PFSK-1 (cell line): ENCODE measurements around the gene TTLL6.

Experiments used
- FOXP2 ChIP-seq: optimal IDR thresholded peaks from 2 replicates; pipeline ENCODE3; 2011; ENCODE audit warnings: borderline replicate concordance, control low read depth, inconsistent platforms; ENCODE audit not compliant: insufficient read depth; ENCODE audit errors: extremely low read length, extremely low read depth
- POLR2AphosphoS5 ChIP-seq: IDR thresholded peaks from 2 replicates; pipeline ENCODE4 v1.6.1; 2012; ENCODE audit warnings: low read depth, mild to moderate bottlenecking, control low read depth, low read length, moderate library complexity
- REST ChIP-seq, 2 experiments: IDR thresholded peaks; 2 replicates each; pipeline versions ENCODE4 v1.6.1 to v1.8.0; 2011 to 2012; ENCODE audit warnings: low read depth in 2 of 2, low read length in 2 of 2, control low read depth in 1 of 2, inconsistent platforms in 1 of 2, mild to moderate bottlenecking in 1 of 2, moderate library complexity in 1 of 2; ENCODE audit not compliant: insufficient read depth in 1 of 2
- SIN3A ChIP-seq: IDR thresholded peaks from 2 replicates; pipeline ENCODE4 v1.6.1; 2012; ENCODE audit warnings: mild to moderate bottlenecking, low read length, moderate library complexity, borderline replicate concordance; ENCODE audit not compliant: insufficient read depth
- TAF1 ChIP-seq: IDR thresholded peaks from 2 replicates; pipeline ENCODE4 v1.6.1; 2012; ENCODE audit warnings: low read length, control low read depth, borderline replicate concordance; ENCODE audit not compliant: insufficient read depth

Gene TTLL6

GRCh38 chr17:48761114-48761513 is 55.9 kb downstream of the TTLL6 start:
- TF ChIP-seq REST (IDR thresholded peaks at IDR 0.05; ENCODE audit: insufficient read depth in 1 of 2, low read depth in 2 of 2, low read length in 2 of 2) (no peak), POLR2AphosphoS5 (no peak), SIN3A (no peak), TAF1 (no peak), FOXP2 (no peak)

GRCh38 chr17:48760411-48760810 is 56.6 kb downstream of the TTLL6 start:
- TF ChIP-seq FOXP2 (no peak), TAF1 (no peak), POLR2AphosphoS5 (no peak), REST (IDR thresholded peaks at IDR 0.05; ENCODE audit: insufficient read depth in 1 of 2, low read depth in 2 of 2, low read length in 2 of 2) (no peak), SIN3A (no peak)

- no peak for TF ChIP-seq REST (IDR thresholded peaks at IDR 0.05; ENCODE audit: insufficient read depth in 1 of 2, low read depth in 2 of 2, low read length in 2 of 2)
Observed at GRCh38 chr17:48759288-48759687, 57.7 kb downstream of the TTLL6 start.

- no peak for TF ChIP-seq REST (IDR thresholded peaks at IDR 0.05; ENCODE audit: insufficient read depth in 1 of 2, low read depth in 2 of 2, low read length in 2 of 2)
- TF ChIP-seq SIN3A = no peak
- no peak for TF ChIP-seq TAF1
- TF ChIP-seq FOXP2 = no peak
- TF ChIP-seq POLR2AphosphoS5 = no peak
Observed at GRCh38 chr17:48757524-48757961, 59.5 kb downstream of the TTLL6 start.

GRCh38 chr17:48756830-48757251 is 60.2 kb downstream of the TTLL6 start:
- TF ChIP-seq POLR2AphosphoS5 (no peak), FOXP2 (no peak), SIN3A (no peak), REST (IDR thresholded peaks at IDR 0.05; ENCODE audit: insufficient read depth in 1 of 2, low read depth in 2 of 2, low read length in 2 of 2) (no peak), TAF1 (no peak)
